GM21825 (cell line): ENCODE results near the gene HOXD11.

Source experiments
- ATAC-seq: cut with Tn5 transposase; IDR thresholded peaks from one replicate; pipeline ENCODE4 v1.9.1; 2021; ENCODE audit warnings: mild to moderate bottlenecking, moderate library complexity; ENCODE audit not compliant: unreplicated experiment

HOXD11 gene

DNA sequence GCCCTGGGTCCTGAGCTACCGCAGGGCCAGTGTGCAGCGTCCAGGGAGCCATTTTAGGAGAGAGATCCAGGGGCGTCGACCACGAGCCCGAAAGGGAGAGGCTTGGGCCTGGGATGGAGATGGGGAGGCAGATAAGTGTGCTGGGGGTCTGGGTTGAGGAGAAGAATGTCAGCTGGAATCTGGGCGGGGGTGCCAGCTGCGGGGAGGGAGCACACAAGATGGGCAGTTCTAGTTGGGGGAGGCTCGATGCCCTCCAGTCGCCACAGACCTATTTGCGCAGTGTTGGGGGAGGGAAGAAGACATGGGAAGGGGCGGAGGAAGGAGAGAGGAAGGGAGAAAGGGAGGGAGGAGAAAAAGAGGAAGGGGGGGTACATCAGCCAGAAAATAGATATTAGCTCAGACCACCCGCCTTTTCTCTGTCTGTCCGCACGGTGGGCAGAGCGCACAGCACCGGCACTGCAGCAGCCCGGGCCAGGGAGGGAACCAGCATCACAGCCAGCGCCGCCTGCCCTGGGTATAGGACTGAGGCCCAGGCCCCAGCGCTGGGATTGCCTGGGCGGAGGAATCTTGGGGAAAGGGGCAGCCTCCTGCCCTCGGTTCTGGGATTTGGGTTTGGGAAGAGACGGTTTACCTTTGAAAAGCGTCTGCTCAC lies 1.9 kb upstream of the HOXD11 start:
- no peak for ATAC-seq

DNA sequence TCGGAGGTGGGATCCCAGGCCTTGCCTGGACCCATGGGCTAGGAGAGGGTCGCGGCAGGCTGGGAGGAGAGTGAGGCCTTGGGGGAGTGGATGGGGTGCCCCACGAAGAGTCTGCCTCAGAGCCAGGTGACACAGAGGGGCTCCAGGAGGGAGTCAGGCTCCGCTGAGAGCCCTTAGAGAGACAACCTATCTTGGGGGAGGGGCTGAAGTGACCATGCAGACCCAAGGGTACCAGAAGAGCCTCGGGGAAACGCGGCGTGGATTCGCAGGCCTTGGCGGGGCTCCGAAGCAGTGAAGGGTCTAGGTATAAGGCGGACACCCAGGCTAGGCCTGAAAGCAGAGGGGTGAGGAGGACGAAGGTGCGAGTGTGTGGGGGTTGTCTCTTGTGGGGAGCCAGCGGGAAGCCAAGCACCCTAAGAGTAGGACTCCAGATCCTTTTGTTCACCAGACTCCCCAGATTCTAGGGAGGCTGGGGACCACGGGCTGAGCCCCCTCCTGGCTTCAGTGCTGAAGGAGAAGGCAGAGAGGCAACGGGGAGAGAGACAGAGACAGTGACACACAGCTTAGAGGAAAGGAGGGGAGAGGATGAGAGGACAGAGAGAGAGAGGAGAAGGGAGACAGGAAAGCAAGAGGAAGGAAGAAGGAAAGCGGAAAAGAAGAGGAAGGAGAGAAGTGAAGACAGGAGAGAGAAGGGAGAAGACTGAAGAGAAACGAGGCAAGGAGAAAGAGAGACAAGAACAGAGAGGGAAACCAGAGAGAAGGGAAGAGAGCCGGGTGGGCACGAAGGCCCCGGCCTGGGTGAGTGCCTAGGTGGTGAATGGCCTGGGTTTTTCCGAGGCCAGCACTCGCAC lies 1.1 kb upstream of the HOXD11 start:
- ATAC-seq, result no peak

DNA sequence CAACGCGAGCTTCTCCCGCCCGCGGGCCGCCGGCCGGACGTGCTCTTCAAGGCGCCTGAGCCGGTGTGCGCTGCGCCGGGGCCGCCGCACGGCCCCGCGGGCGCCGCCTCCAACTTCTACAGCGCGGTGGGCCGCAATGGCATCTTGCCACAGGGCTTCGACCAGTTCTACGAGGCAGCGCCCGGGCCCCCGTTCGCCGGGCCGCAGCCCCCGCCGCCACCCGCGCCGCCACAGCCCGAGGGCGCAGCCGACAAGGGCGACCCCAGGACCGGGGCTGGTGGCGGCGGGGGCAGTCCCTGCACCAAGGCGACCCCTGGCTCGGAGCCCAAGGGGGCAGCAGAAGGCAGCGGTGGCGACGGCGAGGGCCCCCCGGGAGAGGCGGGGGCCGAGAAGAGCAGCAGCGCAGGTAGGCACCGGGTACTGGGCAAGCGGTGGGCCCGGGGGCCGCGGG lies 676 bp downstream of the HOXD11 start:
- no peak for ATAC-seq

DNA sequence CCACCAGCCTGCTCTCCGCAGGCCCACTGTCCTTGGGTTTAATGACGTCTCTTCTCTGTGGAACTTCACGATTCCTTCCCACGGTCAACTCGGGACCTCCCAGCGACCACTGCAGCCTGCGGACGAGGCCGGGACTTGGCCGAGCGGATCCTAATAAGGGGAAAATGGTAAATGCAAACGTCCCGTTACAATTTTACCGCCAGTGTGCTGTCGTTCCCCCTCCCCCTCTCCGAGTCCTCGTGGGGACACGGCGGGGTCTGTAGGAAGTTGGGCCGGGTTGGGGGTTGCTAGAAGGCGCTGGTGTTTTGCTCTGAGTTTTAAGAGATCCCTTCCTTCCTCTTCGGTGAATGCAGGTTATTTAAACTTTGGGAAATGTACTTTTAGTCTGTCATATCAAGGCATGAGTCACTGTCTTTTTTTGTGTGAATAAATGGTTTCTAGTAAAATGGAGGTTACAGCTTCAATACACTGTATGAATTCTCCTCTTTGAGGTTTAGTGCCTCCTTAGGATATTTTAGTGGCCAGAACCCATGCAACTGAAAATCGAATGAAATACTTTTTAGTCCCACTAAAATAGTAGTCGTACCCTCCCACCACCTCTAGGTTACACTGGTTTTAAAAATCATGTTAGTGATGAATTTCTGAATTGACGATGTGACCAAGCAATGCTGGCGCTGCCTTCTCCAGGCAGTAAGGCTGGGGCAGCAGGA lies 2.3 kb downstream of the HOXD11 start:
- ATAC-seq, result no peak

DNA sequence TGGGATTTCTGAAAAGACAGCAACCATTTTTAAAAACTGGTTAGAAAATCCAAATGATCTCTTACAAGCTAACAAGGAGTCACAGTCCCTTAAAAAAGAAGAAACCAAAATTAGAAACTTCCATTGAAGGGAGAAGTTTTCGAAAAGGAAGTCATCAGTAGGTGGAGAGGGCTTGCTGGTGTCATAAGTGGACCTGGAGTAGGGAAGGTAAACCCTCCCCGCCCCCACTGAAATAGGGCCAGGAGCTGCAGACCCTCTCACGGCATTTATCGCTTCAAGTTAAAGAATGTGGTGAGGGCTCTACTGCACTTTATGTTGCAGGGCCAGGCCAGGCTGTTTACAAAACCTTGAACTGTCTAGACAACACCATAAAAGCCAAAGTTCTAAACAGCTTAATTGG lies 2.9 kb downstream of the HOXD11 start:
- ATAC-seq, result no peak

DNA sequence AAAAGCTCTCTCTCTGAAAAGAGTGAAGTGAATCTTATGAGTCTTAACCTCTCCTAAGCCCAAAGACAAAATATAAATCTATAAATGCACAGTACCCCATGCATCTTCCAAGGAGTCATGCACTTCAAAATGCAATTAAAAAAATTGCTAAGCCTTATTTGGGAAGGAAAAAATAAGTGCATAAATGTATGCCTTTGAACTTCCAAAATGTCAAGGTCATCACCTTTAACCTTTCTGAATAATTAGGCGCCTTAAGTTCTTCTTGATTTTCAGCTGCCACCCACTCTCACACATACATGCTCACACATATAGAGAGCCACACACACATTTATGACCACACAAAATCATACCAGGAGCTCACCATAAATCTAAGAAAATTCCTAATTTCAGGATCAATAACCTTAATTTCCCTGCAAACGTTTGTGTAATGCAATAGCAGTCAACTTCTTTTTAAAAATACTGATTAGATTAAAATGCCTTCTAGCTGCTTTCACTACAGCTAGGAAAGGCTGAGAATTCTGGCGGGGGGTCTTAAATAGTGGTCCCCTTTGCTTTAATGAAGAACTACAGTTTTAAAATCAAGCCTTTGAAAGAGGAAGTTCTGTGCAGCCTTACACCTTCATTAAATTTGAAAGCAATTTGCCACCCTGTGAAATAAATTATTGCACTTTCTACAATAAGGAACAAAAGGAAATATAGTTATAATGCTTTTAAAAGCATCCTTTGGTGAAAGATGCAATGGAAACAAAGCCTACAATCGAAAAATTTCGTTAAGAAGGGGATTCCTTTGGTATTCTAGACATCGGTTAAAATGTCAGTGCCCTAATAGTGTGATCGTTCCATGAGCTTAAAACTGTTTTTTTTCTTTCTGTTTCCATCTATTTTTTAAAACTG lies 3.6 kb downstream of the HOXD11 start:
- ATAC-seq, result no peak

DNA sequence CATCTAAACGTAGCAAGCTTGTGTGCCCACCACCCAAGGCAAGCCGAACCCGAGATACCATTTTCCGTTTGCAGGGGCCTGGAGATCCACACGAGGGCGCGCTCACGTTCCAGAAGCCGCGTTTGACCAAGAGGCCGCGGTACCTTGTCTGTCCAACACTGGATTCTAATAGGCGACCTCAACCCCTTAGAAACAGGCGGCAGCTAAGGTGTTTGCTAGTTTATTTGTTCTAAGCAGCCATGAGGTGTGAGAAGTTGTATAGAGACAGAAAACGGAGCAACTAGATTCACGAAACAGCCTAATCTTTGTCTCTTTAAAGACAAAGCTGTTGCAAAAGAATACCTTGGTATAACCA lies 4.2 kb downstream of the HOXD11 start:
- ATAC-seq, result no peak

DNA sequence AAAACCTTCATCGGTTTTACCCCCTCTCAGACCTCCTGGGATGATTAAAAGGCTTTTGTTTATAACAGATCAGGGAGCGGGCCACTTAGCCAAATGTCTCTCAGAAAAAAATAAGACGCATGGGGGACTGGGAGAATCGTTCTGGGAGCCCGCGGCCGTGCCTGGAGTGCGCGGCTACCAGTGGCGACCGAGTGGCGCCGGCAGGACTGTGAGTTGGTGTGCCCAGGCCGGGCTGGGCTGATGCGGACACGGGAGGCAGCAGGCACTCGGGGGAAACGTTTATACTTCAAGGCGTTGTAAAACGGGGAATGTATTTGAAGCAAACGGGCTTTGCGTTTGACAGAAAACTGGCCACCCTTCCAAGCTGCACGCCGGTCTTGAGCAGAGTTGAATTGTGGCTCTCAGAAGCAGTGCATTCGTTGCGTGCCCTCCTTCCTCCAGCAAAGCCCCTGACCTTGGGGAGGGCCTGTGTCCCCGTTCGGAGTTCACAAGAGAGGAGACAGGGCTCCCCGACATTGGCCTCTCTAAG lies 4.8 kb downstream of the HOXD11 start:
- no peak for ATAC-seq

DNA sequence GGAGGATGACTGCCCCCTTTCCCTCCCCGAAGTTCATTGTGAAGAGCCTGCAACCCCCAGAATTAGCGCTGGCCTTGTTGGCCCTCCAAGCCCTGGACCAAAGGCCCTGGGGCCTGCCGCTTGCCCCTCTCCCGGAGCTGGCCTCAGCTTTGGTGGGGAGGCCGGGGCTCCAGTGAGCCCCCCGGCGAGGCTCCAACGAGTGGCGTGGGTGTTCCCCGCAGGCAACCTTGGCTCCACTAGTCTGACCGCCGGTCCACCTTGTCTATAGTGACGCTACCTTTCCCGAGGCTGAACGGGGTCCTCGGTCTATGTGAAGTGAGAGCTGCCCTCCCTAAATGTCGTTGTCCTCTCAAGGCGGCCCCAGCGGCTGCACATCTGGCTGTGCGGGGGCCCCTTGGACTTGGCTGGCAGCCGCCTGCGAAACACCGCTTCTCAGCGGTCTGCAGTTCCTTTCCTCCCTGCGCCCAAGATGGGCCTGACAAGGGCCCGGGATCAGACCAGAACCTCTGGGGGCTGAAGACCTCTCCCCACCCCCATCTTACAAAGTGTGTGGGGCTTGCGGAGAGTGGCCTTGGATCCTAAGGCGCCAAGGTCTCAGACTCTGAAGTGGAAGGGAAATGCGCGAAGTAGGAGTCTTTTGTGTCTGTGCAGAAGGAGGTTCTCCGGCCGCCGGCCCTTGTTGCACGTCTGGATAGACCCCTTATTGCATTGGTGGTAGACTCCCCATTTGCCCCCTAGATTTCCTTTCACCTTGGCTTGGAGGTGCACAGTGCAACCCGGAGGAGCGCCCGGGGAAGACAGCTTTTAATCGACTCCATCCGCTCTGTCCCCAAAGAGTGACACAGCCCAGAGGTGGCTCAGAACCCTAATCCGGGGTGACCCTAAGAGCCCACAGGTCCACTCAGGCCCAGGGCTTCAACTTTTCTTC lies 5.6 kb downstream of the HOXD11 start:
- ATAC-seq, result no peak

DNA sequence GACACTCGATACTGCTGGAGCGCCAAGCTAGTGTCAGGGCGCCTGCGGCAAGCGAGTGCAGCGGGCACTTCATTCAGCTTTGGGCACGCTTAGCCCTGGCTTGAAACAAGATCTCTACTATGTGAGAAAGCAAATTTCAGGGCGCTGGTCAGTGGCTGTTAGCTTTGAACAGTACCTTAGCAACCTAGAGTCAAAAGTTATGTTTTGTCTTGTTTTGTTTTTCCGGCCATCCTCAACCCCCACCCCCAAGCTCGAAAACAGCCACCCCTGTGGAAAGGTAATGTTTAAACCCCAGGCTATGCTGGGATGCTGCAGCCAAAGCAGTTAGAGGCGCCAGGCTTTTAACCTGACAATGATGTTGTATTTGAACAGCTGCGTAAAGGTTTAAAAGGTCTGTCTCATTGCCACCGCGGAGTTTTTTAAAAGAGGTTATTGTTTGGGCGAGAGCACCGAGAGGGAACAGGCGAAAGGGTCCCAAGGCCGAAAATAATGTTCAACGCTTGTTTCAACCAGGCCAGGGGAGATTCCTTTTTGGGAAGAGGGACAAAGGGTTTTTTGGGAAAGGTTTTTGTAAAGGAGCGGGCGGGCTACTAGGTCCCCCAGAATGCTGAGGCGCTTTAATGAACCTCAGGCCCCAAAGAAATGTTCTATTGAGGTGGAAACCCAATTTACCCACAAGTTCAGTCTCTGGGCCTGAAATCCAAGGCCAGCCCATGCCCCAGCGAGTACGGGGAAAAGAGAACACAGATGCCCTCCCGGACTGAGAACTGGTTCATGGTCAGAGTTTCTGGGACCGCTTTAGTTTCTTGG lies 7.2 kb downstream of the HOXD11 start:
- no peak for ATAC-seq

DNA sequence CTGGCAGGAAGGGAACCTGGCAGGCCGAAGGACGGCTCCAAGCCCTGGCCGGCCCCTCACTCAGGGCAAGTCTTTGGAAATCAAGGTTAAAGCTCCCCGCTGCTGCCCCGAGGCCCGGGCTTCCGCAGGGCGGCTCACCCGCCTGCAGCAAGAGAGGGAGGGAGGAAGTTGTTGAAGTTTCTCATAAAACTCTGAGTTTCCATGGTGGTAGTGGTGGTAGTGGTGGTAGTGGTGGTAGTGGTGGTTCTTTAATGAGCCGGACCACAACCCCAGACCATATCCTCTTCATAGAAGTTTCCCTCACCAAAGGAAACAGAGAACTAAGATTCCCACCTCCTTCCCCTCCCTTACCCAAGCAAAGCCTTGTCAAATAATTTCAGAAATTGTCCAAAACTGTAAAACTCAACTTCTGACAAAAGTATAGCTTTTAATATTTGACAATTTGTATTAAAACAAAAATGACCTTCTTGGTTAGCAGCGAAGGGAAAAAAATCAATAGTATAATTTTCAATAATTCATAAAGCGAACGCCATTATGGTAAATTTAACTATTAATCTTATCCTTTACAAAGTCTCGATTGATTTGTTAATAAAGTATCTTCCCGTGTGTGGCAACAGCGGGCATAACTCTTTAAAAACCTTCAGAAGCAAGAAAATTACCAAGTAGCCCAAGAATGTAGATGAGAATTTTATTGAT lies 8.0 kb downstream of the HOXD11 start:
- ATAC-seq, result no peak

DNA sequence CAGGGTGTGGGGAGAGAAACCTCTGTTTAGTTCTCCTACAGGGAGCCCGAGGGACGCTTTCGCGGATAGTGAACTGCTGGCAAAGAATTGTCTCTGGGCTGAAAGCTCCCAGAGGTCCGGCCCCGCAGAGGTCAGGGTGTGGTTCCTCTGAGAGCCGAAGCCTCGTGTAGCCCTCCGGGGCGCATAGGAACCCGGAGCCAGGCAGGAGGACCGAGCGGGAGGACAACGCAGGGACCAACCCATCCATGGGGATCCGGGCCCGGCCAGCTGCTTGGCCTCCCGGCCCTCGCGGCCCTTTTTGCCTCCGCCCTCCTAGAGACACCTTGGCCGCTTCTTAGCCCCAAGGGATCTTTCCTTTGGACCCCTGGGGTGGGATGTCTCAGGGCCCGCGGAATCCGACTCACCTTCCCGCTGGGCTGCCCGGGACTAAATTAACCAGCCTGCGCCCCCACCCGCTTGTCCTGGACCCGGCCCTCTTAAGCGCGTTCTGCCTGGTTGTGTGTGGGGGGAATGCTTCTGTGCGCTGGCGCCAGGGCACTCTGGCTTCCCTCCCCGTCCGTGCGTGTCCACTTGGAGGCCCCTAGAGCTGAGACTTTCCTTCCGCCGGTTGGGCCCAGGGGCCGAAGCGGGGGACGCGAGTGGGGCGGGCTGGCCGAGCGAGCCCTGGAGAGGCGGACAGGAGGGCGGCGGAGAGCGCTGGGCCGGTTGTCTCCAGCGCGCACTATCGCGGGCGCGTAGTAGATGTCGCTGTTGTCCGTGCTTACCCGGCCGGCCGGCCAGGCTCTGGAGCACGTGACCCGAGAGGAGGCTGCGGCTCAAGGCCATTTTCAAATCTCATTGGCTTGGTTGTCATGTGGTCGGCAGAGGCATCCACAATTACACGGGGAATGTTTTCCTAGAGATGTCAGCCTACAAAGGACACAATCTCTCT lies 9.1 kb downstream of the HOXD11 start, which contains the start of gene HOXD10:
TSS of gene HOXD10 (plus strand) at position 896 of the 931 bp plus-strand sequence. CDS start 56 bp downstream, outside the sequence.
- no peak for ATAC-seq

DNA sequence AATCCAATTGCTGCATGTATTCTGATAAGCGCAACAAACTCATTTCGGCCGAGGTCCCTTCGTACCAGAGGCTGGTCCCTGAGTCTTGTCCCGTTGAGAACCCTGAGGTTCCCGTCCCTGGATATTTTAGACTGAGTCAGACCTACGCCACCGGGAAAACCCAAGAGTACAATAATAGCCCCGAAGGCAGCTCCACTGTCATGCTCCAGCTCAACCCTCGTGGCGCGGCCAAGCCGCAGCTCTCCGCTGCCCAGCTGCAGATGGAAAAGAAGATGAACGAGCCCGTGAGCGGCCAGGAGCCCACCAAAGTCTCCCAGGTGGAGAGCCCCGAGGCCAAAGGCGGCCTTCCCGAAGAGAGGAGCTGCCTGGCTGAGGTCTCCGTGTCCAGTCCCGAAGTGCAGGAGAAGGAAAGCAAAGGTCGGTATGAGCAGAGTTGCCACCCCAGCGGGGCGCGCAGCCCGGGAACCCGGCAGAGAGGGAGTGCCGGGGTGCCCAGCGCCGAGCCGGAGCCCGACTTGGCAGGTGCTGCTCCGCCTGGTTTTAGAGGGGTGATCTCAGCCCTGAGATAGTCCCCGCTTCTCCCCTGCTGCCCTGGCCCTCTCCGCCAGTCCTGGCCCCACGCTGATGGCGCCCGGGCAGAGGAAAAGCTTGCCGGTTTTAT lies 10.2 kb downstream of the HOXD11 start:
- no peak for ATAC-seq

DNA sequence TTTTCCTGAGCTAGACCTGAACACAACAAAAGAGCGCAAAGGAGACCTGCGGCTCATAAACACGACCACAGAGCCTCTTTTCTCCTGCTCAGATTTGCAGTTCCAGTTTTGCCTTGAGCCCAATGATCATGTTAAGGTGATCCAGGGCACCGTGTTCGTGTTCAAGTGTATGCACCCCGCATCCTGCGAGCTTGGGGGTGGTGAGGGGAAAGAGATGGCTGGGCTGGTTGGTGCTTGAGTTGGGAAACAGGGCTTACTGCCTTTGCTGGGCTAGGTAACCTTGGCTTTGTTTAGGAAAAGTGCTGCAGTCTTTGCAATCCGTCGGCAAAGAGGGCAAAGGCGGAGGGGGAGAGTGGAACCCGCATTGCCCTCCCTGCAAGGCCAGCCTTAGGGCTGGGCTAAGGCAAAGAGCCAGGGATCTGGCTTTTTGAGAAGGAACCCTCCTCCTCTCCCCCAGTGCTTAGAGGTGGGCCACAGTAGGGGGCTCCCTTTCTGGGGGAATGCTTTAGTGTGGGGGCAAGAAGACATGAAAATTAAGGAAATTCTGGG lies 10.8 kb downstream of the HOXD11 start:
- ATAC-seq, result no peak

DNA sequence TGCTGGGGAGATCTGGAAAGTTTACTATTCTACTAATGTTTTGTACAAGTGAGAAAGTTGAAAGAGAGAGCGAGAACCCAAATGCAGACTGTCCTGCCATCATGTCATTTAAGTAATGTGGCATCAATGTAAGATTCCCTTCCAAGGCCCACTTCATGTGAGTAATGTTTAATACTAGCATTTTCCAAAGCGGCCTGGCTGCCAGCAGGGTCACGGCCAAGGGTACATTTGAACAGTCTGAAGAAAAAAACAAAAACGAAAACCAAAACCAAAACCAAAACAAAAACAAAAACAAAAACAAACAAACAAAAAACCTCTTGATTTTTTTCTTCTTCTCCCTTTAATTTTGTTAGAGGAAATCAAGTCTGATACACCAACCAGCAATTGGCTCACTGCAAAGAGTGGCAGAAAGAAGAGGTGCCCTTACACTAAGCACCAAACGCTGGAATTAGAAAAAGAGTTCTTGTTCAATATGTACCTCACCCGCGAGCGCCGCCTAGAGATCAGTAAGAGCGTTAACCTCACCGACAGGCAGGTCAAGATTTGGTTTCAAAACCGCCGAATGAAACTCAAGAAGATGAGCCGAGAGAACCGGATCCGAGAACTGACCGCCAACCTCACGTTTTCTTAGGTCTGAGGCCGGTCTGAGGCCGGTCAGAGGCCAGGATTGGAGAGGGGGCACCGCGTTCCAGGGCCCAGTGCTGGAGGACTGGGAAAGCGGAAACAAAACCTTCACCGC lies 11.7 kb downstream of the HOXD11 start:
- no peak for ATAC-seq
